Ishikawa (cell line): ENCODE data around the gene FIGLA.

ENCODE experiments used
- CREB1 ChIP-seq: IDR thresholded peaks from 2 replicates; pipeline ENCODE4 v1.6.1; 2012; ENCODE audit warnings: low read depth
- EGR1 ChIP-seq: IDR thresholded peaks from 2 replicates; pipeline ENCODE4 v1.6.1; 2012
- EP300 ChIP-seq: IDR thresholded peaks from 2 replicates; pipeline ENCODE4 v1.6.1; 2012; ENCODE audit warnings: borderline replicate concordance
- NFIC ChIP-seq: IDR thresholded peaks from 2 replicates; pipeline ENCODE4 v1.6.1; 2012
- TAF1 ChIP-seq: IDR thresholded peaks from 2 replicates; pipeline ENCODE4 v1.6.1; 2012; ENCODE audit warnings: low read depth, mild to moderate bottlenecking
- TCF12 ChIP-seq: IDR thresholded peaks from 2 replicates; pipeline ENCODE4 v1.6.1; 2012; ENCODE audit warnings: low read depth
- TF ChIP-seq, protein P1 (sequence below): IDR thresholded peaks from 2 replicates; pipeline ENCODE4 v1.6.1; 2012
- TF ChIP-seq, protein P2 (sequence below): IDR thresholded peaks from 2 replicates; pipeline ENCODE4 v1.6.1; 2012
- TF ChIP-seq, protein P3 (sequence below): IDR thresholded peaks from 2 replicates; pipeline ENCODE4 v1.6.1; 2012; ENCODE audit warnings: low read depth, mild to moderate bottlenecking

DNA sequence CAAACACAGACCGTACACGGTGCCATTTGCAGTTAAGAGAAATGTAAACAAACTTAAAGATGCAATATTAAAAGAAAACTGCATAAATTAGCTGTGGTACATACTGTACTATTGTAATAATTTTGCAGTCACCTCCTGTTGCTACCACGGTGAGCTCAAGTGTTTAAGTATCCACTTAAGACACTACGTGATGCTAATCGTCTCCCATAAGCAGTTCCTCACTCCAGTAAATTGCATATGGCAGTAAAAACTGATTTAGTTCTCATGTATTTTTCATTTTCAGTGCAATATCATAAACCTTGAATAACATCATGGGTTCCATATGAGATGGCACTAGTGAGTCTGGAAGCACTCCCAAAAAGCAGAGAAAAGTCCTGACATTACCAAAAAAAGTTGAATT is 15.6 kb upstream of the FIGLA start:
- TF ChIP-seq TCF12 (no peak), CREB1 (no peak), TAF1 (no peak), NFIC (no peak), EP300 (no peak), EGR1 (no peak)
- TF ChIP-seq, protein P1, sequence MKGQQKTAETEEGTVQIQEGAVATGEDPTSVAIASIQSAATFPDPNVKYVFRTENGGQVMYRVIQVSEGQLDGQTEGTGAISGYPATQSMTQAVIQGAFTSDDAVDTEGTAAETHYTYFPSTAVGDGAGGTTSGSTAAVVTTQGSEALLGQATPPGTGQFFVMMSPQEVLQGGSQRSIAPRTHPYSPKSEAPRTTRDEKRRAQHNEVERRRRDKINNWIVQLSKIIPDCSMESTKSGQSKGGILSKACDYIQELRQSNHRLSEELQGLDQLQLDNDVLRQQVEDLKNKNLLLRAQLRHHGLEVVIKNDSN = no peak
- TF ChIP-seq, protein P2, sequence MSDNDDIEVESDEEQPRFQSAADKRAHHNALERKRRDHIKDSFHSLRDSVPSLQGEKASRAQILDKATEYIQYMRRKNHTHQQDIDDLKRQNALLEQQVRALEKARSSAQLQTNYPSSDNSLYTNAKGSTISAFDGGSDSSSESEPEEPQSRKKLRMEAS = no peak
- TF ChIP-seq, protein P3, sequence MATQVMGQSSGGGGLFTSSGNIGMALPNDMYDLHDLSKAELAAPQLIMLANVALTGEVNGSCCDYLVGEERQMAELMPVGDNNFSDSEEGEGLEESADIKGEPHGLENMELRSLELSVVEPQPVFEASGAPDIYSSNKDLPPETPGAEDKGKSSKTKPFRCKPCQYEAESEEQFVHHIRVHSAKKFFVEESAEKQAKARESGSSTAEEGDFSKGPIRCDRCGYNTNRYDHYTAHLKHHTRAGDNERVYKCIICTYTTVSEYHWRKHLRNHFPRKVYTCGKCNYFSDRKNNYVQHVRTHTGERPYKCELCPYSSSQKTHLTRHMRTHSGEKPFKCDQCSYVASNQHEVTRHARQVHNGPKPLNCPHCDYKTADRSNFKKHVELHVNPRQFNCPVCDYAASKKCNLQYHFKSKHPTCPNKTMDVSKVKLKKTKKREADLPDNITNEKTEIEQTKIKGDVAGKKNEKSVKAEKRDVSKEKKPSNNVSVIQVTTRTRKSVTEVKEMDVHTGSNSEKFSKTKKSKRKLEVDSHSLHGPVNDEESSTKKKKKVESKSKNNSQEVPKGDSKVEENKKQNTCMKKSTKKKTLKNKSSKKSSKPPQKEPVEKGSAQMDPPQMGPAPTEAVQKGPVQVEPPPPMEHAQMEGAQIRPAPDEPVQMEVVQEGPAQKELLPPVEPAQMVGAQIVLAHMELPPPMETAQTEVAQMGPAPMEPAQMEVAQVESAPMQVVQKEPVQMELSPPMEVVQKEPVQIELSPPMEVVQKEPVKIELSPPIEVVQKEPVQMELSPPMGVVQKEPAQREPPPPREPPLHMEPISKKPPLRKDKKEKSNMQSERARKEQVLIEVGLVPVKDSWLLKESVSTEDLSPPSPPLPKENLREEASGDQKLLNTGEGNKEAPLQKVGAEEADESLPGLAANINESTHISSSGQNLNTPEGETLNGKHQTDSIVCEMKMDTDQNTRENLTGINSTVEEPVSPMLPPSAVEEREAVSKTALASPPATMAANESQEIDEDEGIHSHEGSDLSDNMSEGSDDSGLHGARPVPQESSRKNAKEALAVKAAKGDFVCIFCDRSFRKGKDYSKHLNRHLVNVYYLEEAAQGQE = no peak
